H1 (cell line): ENCODE results near the gene PACSIN1.

Experiments used
- CBX8 ChIP-seq: fragments of 300-800, 300-1000 bp; sonication (generic); IDR thresholded peaks from 2 replicates; pipeline ENCODE4 v1.7.1; 2016; ENCODE audit warnings: low read depth, low read length, borderline replicate concordance
- CTCF ChIP-seq, 3 experiments: IDR thresholded peaks; 1 replicate in 2 of 3; 2 replicates in 1 of 3; pipeline versions ENCODE4 v1.5.1 to v1.6.1; 2011; ENCODE audit warnings: low read length in 3 of 3, mild to moderate bottlenecking in 3 of 3, inconsistent platforms in 2 of 3, low read depth in 1 of 3, moderate library complexity in 1 of 3; ENCODE audit not compliant: insufficient read depth in 1 of 3; ENCODE audit errors: control extremely low read depth in 1 of 3
- GABPA ChIP-seq: IDR thresholded peaks from 2 replicates; pipeline ENCODE4 v1.6.1; 2011; ENCODE audit warnings: mild to moderate bottlenecking, low read length, moderate library complexity, borderline replicate concordance; ENCODE audit not compliant: insufficient read depth
- MAX ChIP-seq: IDR thresholded peaks from 2 replicates; pipeline ENCODE4 v1.6.1; 2012; ENCODE audit warnings: inconsistent platforms
- POLR2A ChIP-seq, 2 experiments: IDR thresholded peaks; 1 replicate in 1 of 2; 2 replicates in 1 of 2; pipeline ENCODE4 v1.6.1; 2011; ENCODE audit warnings: low read depth in 2 of 2, low read length in 2 of 2, mild to moderate bottlenecking in 2 of 2; ENCODE audit errors: control extremely low read depth in 1 of 2
- RFX5 ChIP-seq: IDR thresholded peaks from 2 replicates; pipeline ENCODE4 v1.6.1; 2011; ENCODE audit warnings: low read depth, low read length, improper control_type of control experiment, borderline replicate concordance

- TF ChIP-seq RFX5, result no peak
- no peak for TF ChIP-seq CBX8
- no peak for TF ChIP-seq POLR2A (IDR thresholded peaks at IDR 0.05; ENCODE audit: control extremely low read depth in 1 of 2, low read depth in 2 of 2, low read length in 2 of 2)
- TF ChIP-seq GABPA, result no peak
- TF ChIP-seq MAX, result no peak
- TF ChIP-seq CTCF (IDR thresholded peaks at IDR 0.05; ENCODE audit: control extremely low read depth in 1 of 3, insufficient read depth in 1 of 3, low read depth in 1 of 3, low read length in 3 of 3), result no peak
Observed at GRCh38 chr6:34513646-34514045, 47.8 kb downstream of the PACSIN1 start.
